Muscle layer of duodenum (tissue), 2 donors: ENCODE data around the gene SMOC2.

ENCODE experiments used
- H3K27ac ChIP-seq: one replicate; pipeline ENCODE4 v1.7.0; 2013; ENCODE audit warnings: mild to moderate bottlenecking, low read length
- H3K27me3 ChIP-seq: one replicate; pipeline ENCODE4 v1.7.0; 2013; ENCODE audit warnings: low read depth, mild to moderate bottlenecking, control low read depth, low read length
- H3K36me3 ChIP-seq, 2 donors: one replicate each; pipeline ENCODE4 v1.7.0; 2013; ENCODE audit warnings: low read length in 2 of 2, control low read depth in 1 of 2, mild to moderate bottlenecking in 1 of 2; ENCODE audit not compliant: insufficient read depth in 2 of 2, control insufficient read depth in 1 of 2
- H3K4me1 ChIP-seq, 2 donors: one replicate each; pipeline ENCODE4 v1.7.0; 2013; ENCODE audit warnings: low read length in 2 of 2, mild to moderate bottlenecking in 2 of 2, control low read depth in 1 of 2, moderate library complexity in 1 of 2; ENCODE audit not compliant: insufficient read depth in 2 of 2, control insufficient read depth in 1 of 2
- H3K4me3 ChIP-seq, 2 donors: one replicate each; pipeline ENCODE4 v1.7.0; 2013; ENCODE audit warnings: low read length in 2 of 2, low read depth in 1 of 2, mild to moderate bottlenecking in 1 of 2
- H3K9me3 ChIP-seq, 2 donors: one replicate each; pipeline ENCODE4 v1.7.0; 2013; ENCODE audit warnings: low read length in 2 of 2, control low read depth in 1 of 2, mild to moderate bottlenecking in 1 of 2; ENCODE audit not compliant: control insufficient read depth in 1 of 2
- donor health status: healthy.

SMOC2 gene

DNA sequence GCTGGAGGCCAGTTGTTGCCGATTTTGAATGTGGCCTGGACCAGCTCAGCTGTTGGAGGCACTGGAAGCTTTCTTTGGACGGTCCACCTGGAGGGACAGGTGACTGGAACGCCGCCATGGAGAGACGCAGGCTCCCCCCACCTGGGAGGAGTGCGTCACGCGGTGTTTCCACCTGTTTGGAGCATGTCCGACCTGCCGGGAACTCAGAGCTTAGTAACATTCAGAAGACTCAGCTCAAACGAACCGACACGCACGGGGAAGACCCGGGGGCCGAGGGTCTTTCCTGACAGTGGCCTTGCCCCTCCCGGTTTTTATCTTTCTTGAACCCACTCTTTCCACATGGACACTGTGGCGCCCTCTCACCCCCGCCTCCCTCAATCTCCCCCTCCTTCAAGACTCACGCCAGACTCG lies 141.6 kb downstream of the SMOC2 start:
- no peak overlapping the region for H3K27ac ChIP-seq

DNA sequence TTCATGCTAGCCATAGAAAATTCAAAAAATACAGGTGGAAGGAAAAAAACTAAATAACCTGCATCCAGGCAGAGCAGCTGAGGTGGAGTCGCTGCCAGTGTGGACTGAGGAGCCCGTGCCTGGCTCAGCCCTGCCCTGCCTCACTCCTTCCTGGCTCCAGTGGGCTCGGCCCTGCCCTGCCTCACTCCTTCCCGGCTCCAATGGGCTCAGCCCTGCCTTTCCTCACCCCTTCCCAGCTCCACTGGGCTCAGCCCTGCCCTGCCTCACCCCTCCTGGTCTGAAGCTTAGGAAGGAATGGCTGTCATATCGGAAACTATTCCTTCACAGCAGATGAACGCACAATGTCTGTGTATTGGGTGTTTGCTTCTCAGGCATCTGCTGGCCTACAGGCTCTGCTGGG lies 142.1 kb downstream of the SMOC2 start:
- Histone ChIP-seq H3K36me3 (no peaks in the 10 kb centered on the region), H3K27ac (peak overlapping the region; percentile 27), H3K27me3 (no peaks in the 10 kb centered on the region), H3K4me3 (no peak overlapping the region), H3K4me1 (peaks cover 4 to 18% of the 10 kb centered on the region in 2 donors), H3K9me3 (no peaks in the 10 kb centered on the region)

More for the DNA sequence above, 141.6 kb downstream of the SMOC2 start:
- Histone ChIP-seq H3K9me3 (no peaks in the 10 kb centered on the region), H3K27me3 (no peaks in the 10 kb centered on the region), H3K4me1 (peaks cover 4 to 18% of the 10 kb centered on the region in 2 donors), H3K4me3 (no peak overlapping the region), H3K36me3 (no peaks in the 10 kb centered on the region)

DNA sequence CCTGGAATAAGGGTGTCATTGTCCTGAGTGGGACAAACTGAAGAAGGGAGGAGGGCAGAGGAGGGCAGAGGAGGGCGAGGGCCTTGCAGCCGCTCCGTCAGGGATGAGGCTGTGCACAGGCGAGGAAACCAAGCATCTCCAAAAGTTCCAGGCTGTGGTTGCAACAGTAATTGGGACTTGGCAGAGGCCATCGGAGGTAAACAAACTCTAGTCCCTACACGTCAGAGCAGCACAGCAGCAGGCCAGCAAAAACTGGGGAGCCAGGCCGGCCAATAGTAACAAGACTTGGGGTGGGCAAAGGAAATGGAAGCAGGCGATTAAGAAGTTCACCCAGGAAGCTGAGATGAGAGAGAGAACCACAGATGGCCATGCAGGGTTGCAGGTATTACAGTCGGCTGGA lies 142.8 kb downstream of the SMOC2 start:
- Histone ChIP-seq H3K27ac (peak overlapping the region; percentile 35), H3K4me3 (no peak overlapping the region), H3K4me1 (peaks cover 4 to 15% of the 10 kb centered on the region in 2 donors), H3K36me3 (no peaks in the 10 kb centered on the region), H3K9me3 (no peaks in the 10 kb centered on the region), H3K27me3 (no peaks in the 10 kb centered on the region)

DNA sequence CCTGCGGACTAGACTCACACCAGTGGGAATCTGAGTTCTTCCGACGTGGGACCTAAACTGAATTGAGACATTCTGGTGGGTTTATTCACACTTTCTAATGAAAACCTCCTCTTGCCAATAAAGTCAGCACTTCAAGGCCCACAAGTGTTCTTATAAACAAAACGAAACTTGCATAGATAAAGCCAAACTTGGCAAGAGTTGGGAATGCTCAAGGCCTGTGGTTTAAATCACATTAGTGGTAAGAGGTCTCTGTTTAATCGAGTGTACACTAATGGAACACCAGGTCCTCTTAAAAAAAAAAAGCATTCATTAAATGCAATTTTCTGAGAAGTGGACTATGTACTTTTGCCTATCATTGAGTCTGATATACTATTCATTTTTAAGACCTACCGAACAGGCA lies 143.3 kb downstream of the SMOC2 start:
- H3K36me3 ChIP-seq: no peaks in the 10 kb centered on the region
- peak overlapping the region; percentile 35 for H3K27ac ChIP-seq
- no peaks in the 10 kb centered on the region for H3K27me3 ChIP-seq
- no peaks in the 10 kb centered on the region for H3K9me3 ChIP-seq
- H3K4me3 ChIP-seq: no peak overlapping the region
- peaks cover 4 to 13% of the 10 kb centered on the region in 2 donors for H3K4me1 ChIP-seq

DNA sequence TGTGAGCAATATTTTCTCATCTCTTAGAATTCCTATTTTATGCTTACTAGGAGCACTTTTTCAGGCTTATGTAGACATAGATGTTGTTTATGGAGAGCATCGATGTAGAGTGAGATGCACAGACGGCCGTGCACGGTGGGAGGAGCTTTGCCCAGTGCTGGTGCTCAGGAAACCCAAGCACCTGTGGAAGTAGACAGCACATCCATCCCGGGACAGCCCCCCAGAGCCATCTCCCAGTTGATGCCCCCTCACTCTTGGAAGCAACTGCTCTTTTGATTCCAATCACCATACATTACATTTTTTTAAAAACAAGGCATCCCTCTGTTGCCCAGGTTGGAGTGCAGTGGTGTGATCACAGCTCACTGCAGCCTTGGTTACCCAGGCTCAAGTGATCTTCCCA lies 143.7 kb downstream of the SMOC2 start:
- no peaks in the 10 kb centered on the region for H3K9me3 ChIP-seq
- no peaks in the 10 kb centered on the region for H3K27me3 ChIP-seq
- H3K36me3 ChIP-seq: no peaks in the 10 kb centered on the region
- H3K4me1 ChIP-seq: peaks cover 4 to 15% of the 10 kb centered on the region in 2 donors
- no peak overlapping the region for H3K4me3 ChIP-seq
- peak overlapping the region; percentile 35 for H3K27ac ChIP-seq

DNA sequence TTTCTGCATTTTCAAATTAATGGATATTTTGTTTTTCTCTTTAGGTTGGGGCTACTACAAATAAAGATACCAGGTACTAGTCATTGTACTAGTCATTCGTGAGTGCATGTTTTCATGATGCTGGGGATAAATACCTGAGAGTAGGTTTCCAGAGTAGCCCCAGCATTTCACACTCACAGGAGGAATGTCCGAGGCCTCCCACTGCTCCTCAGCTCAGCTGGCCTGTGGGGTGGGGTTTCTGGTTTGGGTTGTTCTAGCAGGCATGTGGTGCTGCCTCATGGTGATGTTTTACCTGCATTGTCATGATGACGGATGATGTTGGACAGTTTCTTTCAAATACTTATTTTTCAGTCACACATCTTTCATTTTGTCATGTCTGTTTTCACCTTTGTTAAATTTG lies 144.5 kb downstream of the SMOC2 start:
- H3K27me3 ChIP-seq: no peaks in the 10 kb centered on the region
- peaks cover 4 to 15% of the 10 kb centered on the region in 2 donors for H3K4me1 ChIP-seq
- H3K36me3 ChIP-seq: no peaks in the 10 kb centered on the region
- H3K4me3 ChIP-seq: no peak overlapping the region
- no peaks in the 10 kb centered on the region for H3K9me3 ChIP-seq
- no peak overlapping the region for H3K27ac ChIP-seq

DNA sequence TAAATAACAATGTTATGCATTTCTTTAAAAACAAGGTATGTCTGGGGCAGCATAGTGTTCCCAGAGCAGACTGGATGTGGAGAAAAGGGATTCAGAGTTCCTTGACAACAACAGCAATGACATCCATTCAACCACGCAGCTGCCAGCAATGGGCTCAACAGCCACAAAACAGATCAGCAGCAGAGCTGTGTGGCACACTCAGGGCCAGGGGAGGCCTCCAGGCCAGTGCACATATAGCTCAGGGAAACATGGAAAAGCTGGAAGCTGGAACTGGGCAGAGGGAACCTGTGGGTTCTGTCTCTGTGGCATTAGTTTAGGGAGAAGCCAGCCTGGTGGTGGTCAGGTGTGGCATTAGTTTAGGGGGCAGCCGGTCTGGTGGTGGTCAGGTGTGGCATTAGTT lies 148.3 kb downstream of the SMOC2 start:
- no peaks in the 10 kb centered on the region for H3K36me3 ChIP-seq
- peaks cover under 1 to 3% of the 10 kb centered on the region in 2 donors for H3K4me1 ChIP-seq
- H3K27ac ChIP-seq: no peak overlapping the region
- no peaks in the 10 kb centered on the region for H3K9me3 ChIP-seq
- no peaks in the 10 kb centered on the region for H3K27me3 ChIP-seq
- no peak overlapping the region for H3K4me3 ChIP-seq

DNA sequence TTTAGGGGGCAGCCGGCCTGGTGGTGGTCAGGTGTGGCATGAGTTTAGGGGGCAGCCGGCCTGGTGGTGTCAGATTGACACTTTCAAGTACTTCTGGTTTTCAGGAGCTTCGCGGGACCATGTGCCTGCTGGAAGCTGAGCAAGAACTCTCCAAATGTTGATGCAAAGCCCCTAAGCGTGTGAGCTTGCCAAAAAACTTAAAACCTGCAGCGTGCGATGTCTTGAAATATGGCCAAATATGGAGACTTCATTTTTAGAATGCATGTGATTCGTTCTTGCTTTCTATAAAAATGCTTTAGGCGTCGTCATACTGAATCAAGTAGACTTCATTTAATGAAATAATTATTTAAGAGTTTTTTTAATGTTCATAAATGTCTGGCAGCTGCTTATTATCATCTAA lies 149.4 kb downstream of the SMOC2 start:
- Histone ChIP-seq H3K27ac (no peak overlapping the region), H3K4me3 (no peak overlapping the region), H3K36me3 (no peaks in the 10 kb centered on the region), H3K27me3 (no peaks in the 10 kb centered on the region), H3K4me1 (peaks cover 0 to 3% of the 10 kb centered on the region in 2 donors), H3K9me3 (no peaks in the 10 kb centered on the region)

DNA sequence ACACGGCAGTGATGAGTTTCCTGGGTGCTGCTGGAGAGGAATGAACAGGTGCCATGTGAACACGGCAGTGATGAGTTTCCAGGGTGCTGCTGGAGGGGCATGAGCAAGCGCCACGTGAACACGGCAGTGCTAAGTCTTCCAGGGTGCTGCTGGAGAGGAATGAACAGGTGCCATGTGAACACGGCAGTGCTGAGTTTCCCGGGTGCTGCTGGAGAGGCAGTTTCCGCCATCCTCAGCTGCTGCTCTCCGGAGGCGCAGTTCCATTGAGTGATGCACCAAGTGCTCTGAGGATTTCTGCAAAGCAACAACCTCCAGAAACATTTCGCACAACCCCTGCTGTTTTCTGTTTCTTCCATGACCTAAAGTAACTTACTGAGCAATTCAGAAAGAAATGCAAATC lies 155.4 kb downstream of the SMOC2 start:
- no peaks in the 10 kb centered on the region for H3K27me3 ChIP-seq
- no peak overlapping the region for H3K27ac ChIP-seq
- H3K9me3 ChIP-seq: no peaks in the 10 kb centered on the region
- no peak overlapping the region for H3K4me3 ChIP-seq
- peaks cover 0 to 12% of the 10 kb centered on the region in 2 donors for H3K36me3 ChIP-seq
- H3K4me1 ChIP-seq: no peaks in the 10 kb centered on the region

DNA sequence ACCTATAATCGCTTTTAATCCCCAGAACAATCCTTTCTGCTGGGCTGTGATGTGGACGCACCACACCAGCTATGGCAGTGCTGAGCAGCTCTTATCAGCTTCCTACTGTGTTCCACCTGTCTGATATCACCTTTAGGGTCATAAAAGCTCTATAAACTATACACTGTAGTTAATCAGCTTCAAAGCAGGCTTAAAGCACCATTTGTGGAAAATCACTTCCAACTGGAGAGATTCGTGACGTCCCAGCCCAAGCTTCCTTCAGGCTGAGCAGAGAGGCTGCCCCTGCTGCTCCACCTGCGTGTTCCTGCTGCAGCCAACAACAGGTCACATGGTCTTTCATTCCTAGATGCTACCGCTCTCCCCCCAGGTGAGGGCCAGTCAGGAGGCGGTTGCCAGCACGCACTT lies 156.5 kb downstream of the SMOC2 start:
- Histone ChIP-seq H3K36me3 (peaks cover 0 to 12% of the 10 kb centered on the region in 2 donors), H3K27me3 (no peaks in the 10 kb centered on the region), H3K4me3 (no peak overlapping the region), H3K27ac (no peak overlapping the region), H3K9me3 (no peaks in the 10 kb centered on the region), H3K4me1 (no peaks in the 10 kb centered on the region)

DNA sequence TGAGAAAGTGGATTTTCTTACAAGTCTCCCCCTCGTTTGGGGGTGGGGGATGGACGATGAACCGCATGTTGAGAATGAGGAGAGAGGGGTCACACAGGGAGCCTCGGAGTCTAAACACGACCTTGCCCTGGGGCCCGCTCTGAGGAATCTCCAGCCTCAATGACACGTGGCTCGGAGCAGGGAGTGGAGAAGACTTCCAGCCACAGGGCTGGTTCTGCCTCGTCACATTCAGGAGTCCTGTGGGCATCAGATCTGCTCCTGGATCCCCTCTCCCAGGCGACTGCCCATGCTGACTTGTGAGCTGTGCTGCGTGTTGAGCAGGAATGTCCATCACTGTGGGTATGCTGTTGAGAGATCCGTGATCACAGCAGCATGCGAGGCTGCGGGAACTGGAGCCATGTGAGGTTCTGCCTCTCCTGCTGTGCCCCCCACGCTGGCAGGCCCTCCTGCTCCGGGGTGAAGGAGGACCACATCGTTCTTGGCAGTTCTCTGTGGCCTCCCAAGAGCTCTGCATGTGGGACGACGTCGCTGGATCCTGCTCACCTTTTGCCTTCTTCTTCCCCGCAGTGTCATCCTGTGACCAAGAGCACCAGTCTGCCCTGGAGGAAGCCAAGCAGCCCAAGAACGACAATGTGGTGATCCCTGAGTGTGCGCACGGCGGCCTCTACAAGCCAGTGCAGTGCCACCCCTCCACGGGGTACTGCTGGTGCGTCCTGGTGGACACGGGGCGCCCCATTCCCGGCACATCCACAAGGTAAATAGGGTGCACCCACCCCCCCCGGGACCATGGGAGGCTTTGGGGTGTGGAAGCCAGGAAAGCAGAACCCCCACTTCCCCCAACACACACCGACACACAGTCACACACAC lies 157.5 kb downstream of the SMOC2 start:
- Histone ChIP-seq H3K27me3 (no peaks in the 10 kb centered on the region), H3K9me3 (no peaks in the 10 kb centered on the region), H3K36me3 (peaks cover 0 to 12% of the 10 kb centered on the region in 2 donors), H3K4me1 (no peaks in the 10 kb centered on the region), H3K27ac (no peak overlapping the region), H3K4me3 (no peak overlapping the region)

DNA sequence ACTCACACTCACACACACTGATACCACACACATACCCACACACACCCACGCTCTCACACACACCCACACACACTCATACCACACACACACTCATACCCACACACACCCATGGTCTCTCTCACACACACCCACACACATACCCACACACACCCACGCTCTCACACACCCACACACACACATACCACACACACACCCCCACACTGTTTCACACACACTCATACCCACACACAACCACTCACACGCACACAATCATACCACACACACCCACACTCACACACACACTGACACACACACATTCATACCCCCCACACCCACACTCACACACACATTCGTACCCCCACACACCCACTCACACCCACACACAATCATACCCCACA lies 158.1 kb downstream of the SMOC2 start:
- no peak overlapping the region for H3K4me3 ChIP-seq
- H3K9me3 ChIP-seq: no peaks in the 10 kb centered on the region
- H3K4me1 ChIP-seq: no peaks in the 10 kb centered on the region
- peaks cover 0 to 17% of the 10 kb centered on the region in 2 donors for H3K36me3 ChIP-seq
- H3K27me3 ChIP-seq: no peaks in the 10 kb centered on the region
- no peak overlapping the region for H3K27ac ChIP-seq
